Suprapubic skin (tissue), 4 donors: ENCODE data around the gene RNF130.

Experiments
- POLR2A ChIP-seq, 2 donors: fragments of 450-650 bp; IDR thresholded peaks; one replicate each; pipeline ENCODE4 v1.6.1; 2017; ENCODE audit warnings: antibody characterized with exemption in 2 of 2, mild to moderate bottlenecking in 2 of 2, moderate library complexity in 2 of 2
- POLR2AphosphoS5 ChIP-seq, 3 donors: sonication (generic); formaldehyde crosslinking; IDR thresholded peaks; one replicate each; pipeline ENCODE4 v1.6.1; 2017; ENCODE audit warnings: antibody characterized with exemption in 3 of 3
- TF ChIP-seq, protein P1 (sequence below), 2 donors: fragments of 200-600 bp in 1 of 2; fragments of 450-650 bp in 1 of 2; sonication (generic) in 1 of 2; IDR thresholded peaks; one replicate each; pipeline ENCODE4 v1.5.1; 2016 to 2019; ENCODE audit warnings: antibody characterized with exemption in 2 of 2, mild to moderate bottlenecking in 1 of 2, moderate library complexity in 1 of 2

DNA sequence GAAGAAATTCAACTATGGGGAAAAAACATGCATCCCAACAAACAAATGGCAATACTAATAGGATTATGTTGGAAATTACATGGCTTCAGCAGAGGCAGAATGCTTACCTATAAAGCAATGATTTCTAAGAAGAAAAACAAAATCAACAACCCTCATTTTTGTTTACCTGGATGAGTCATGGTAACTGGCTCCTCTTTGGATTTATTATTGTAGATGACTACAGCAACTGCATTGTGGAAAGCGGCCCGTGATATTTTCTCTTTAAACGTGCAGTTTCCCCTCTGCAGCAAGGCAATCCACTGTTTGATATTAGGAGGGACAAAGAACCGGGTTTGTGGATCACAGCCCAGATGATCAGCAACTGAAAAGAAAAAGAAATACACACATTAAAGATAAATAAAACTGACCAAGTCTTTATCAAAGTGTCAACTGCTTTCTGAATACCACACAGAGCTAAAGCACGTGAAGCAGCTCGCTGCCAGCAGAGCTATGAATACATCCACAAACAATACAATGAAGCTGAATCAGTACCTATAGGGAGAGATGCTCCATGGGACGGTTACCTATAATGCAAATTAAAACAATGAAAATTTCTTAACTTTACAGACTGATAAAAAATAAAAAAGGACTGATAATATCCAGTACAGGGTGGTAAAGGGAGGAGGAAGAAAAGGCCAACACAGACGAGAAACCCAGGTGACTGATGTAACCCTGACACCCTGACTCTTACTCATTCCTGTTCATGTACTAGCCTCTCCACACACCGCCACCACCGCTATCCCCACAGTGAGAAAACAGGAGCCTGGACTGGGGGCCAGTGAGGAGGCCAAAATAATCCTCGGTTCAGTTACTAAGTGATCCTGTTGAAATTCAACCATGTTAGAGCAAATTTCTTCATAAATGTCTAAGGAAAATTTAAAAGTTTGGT, 31.0 kb downstream of the RNF130 start:
- TF ChIP-seq POLR2A (IDR thresholded peaks at IDR 0.05) (no peak), POLR2AphosphoS5 (IDR thresholded peaks at IDR 0.05) (no peak)
- TF ChIP-seq, protein P1, sequence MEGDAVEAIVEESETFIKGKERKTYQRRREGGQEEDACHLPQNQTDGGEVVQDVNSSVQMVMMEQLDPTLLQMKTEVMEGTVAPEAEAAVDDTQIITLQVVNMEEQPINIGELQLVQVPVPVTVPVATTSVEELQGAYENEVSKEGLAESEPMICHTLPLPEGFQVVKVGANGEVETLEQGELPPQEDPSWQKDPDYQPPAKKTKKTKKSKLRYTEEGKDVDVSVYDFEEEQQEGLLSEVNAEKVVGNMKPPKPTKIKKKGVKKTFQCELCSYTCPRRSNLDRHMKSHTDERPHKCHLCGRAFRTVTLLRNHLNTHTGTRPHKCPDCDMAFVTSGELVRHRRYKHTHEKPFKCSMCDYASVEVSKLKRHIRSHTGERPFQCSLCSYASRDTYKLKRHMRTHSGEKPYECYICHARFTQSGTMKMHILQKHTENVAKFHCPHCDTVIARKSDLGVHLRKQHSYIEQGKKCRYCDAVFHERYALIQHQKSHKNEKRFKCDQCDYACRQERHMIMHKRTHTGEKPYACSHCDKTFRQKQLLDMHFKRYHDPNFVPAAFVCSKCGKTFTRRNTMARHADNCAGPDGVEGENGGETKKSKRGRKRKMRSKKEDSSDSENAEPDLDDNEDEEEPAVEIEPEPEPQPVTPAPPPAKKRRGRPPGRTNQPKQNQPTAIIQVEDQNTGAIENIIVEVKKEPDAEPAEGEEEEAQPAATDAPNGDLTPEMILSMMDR (IDR thresholded peaks at IDR 0.05): no peak
